GM12875 (cell line): Measurements from ENCODE around the gene CNN1.
A peak's percentile ranks its signal among the peaks of the same experiment; 100 is the strongest.

Source experiments
- H3K4me3 ChIP-seq: one replicate; pipeline ENCODE4 v1.5.1; 2011; ENCODE audit warnings: low read depth, low read length, control low read depth
- TF ChIP-seq, protein P1 (sequence below): IDR thresholded peaks from 2 replicates; pipeline ENCODE4 v1.5.1; 2011; ENCODE audit warnings: low read depth, mild to moderate bottlenecking, control low read depth, inconsistent platforms, low read length, moderate library complexity, borderline replicate concordance; ENCODE audit not compliant: insufficient read depth

The CNN1 gene

GRCh38 chr19:11499890-11500420, 38.7 kb upstream of the CNN1 start:
- TF ChIP-seq, protein P1, sequence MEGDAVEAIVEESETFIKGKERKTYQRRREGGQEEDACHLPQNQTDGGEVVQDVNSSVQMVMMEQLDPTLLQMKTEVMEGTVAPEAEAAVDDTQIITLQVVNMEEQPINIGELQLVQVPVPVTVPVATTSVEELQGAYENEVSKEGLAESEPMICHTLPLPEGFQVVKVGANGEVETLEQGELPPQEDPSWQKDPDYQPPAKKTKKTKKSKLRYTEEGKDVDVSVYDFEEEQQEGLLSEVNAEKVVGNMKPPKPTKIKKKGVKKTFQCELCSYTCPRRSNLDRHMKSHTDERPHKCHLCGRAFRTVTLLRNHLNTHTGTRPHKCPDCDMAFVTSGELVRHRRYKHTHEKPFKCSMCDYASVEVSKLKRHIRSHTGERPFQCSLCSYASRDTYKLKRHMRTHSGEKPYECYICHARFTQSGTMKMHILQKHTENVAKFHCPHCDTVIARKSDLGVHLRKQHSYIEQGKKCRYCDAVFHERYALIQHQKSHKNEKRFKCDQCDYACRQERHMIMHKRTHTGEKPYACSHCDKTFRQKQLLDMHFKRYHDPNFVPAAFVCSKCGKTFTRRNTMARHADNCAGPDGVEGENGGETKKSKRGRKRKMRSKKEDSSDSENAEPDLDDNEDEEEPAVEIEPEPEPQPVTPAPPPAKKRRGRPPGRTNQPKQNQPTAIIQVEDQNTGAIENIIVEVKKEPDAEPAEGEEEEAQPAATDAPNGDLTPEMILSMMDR: no peak
- H3K4me3 ChIP-seq: no peak overlapping the region

GRCh38 chr19:11504502-11505031, 34.1 kb upstream of the CNN1 start:
- peak overlapping the region; percentile 86 for H3K4me3 ChIP-seq
- TF ChIP-seq, protein P1: no peak

DNA sequence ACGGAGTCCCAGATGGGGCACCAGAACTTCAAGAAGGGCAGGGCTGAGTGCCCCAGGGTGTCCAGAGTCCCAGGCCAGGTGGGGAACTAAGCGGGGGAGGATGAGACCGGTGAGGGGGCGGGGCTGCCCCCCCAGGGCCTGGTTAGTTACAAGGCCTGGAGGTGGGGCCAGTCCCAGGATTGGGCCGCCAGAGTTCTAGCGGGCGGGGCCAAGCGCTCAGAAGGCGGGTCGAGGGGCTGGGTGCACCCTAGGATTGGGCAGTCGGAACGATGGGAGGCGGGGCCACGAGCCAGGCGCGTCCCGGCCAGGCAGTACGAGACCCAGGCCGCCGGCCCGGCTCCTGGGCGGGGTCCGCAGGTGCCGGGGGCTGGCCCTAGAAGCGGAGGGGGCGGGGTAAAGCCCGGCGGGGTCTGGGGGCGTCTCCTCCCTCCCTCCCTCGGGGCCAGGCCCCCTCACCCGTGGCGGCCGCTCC, 33.6 kb upstream of the CNN1 start:
- TF ChIP-seq, protein P1: no peak
- peak overlapping the region; percentile 86 for H3K4me3 ChIP-seq

DNA sequence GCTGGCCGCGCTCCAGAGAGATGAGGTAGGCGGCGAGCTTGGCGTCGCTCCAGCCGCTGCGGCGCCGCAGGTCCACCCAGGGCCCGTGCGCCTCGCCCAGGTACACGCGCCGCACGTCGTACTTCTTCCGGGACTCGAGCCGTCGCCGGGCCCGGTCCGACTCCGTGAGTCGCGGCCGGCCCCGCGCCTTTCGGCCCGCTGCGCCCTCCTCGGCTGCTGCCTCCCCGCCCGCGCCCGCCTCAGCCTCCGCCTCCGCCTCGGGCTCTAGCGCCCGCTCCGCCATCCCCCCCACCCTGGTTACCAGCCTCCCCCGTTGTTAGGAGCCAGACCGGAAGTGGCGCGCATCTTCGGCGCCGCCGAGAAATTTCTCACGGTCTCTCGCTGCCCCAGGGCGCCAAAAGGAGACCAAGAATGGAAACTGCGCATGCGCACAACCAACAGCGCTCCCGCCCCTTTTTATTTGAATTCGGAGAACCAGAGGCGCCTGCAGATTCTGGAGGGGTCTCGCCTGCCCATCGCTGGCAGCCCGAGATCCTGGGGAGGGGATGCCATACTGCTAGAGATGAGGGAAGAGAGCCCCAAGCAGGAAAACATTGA, 33.0 kb upstream of the CNN1 start, which contains the start of gene ZNF653:
Gene ZNF653 (minus strand): TSS at position 336 of the 597 bp plus-strand sequence. CDS start 53 bp downstream, at position 283.
- peak within 1 kb of the TSS; percentile 86 for H3K4me3 ChIP-seq
- TF ChIP-seq, protein P1: no peak

- H3K4me3 ChIP-seq: peak overlapping the region; percentile 50
- TF ChIP-seq, protein P1: no peak
Measured at GRCh38 chr19:11506101-11506555, 32.5 kb upstream of the CNN1 start.

- TF ChIP-seq, protein P1: no peak
- H3K4me3 ChIP-seq: no peak overlapping the region
Measured at GRCh38 chr19:11506967-11507366, 31.7 kb upstream of the CNN1 start.
